Measurements from ENCODE around the gene ATRN.
"Not testable (repeated sequence)": the region's sequence is repeated elsewhere in the genome, so short reads cannot be mapped to it uniquely, and the experiment has no call there.

The ATRN gene

DNA sequence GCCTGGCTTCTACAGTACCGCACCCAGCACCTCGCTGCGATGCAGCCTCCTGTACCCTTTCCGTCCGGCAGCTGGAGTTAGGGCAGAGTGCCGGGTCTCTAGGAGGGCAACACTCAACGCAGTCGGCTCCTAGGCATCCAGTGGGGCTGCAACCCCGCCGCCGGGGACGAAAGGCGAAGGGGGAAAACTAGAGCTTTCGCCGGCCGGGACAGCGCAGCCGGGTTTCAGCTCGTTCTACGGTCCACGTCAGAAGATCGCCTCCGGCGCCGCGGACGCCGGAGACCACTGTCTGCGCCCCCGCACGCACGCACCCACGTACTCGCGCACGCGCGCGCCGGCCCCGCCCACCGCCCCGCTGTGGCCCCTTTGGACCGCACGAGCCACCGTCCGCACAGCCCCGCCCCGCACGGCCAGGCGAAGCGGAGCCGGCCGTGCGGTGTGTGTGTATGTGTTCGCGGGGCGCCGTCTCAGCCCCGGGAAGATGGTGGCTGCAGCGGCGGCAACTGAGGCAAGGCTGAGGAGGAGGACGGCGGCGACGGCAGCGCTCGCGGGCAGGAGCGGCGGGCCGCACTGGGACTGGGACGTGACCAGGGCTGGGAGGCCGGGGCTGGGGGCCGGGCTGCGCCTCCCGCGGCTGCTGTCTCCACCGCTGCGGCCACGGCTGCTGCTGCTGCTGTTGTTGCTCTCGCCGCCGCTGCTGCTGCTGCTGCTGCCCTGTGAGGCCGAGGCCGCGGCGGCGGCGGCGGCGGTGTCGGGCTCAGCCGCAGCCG lies at the start of gene ATRN:
Gene ATRN (plus strand): TSS at position 392 of the 770 bp plus-strand sequence. CDS start 90 bp downstream, at position 482.
- peak; percentile 77 for DNase-seq

DNA sequence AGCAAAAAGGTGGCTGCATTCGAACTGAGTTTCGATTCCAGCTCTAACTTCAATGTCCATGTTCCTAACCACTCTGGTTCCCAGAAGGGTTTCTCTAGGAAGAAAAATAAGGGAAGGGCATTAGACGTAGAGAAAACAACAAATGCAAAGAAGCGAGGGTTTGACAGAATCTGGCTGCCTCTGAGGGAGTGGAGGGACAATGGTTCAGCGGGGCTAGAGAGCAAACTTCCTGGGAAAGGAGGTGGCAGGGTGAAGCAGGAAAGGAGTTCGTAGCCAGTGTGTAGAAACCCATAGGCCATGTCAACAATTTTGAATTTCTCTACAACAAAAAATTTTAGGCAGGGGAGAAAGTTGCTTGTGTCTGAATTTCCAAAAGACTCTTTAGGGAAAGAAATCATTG lies 48.8 kb upstream of the ATRN start:
- DNase-seq, result no peak

DNA sequence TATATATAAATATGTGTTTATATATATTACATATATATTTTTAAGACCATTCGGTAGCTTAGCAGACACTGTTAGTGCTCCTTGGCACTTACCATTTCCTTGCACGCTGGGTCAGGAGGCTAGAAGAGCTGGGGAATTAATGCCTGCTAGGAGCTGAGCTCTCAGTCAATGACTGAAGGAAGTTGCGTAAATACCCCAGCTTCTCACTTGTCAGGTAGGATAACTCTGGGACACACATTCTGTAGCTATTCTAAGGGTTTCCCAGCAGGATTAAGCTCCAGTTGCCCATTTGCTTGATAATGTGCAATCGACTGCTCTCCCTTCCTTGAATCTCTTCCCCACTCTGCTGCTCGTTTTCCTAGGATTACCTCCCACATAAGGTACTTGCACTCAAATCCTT lies 47.7 kb upstream of the ATRN start:
- DNase-seq, result no peak

DNA sequence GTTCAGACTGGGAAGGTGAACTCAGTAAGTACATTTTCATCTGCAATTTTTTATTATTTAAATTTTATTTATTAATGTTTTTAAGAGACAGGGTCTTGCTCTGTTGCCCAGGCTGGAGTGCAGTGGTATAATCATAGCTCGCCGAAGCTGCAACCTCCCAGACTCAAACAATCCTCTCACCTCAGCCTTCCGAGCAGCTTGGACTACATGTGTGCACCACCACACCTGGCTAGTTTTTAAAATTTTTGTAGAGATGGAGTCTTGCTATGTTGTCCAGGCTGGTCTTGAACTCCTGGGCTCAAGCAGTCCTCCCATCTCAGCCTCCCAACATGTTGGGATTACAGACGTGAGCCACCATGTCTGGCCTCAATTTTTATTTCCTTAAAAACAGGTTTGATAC lies 44.1 kb upstream of the ATRN start:
- not testable (repeated sequence) for DNase-seq

DNA sequence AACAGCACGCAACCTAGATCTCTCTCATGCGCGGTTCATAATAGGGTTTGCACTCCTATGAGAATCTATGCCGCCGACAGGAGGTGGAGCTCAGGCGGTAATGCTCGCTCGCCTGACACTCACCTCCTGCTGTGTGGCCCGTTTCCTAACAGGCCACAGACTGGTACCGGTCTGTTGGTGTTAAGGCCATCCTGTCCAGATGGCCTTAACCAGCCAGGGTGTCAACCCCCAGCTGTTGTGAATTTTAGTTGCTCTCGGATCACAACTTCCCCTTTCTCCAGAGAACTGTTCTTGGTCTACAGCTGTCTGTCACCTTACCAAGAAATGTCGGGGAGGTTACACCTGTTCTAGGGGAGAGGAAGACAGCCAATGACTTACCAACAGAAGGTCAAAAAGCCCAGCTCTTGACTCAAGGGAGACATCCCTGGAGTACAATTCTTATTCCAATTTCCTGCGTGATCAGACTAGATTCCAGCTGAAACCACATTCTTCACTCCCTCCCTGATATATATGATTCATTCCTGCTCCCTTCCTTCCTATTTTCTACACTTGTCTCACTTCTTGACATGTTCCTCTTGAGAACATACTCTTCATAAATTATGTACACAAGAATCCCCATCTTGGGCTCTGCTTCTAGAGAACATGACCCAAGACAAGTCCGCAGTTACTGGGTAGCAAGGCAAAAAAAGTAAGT lies 40.3 kb upstream of the ATRN start:
- DNase-seq, result no peak

DNA sequence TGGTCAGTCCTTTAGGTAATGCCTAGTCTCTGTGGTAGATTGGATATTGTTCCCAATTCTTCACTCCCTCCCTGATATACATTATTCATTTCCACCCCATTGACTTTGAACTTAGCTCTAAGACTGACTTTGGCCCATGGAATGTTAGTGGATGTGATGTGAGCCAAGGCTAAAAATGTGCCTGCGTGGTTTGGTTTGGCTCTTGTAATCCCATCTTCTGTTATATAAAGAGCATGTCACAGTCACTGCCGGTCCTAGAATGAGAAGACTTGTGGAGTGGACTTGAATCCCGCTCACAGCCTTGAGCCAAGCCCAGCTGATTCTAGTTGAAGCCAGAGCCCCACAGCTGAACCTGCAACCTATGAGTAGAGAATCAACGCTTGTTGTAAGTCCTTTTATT lies 39.7 kb upstream of the ATRN start:
- no peak for DNase-seq

DNA sequence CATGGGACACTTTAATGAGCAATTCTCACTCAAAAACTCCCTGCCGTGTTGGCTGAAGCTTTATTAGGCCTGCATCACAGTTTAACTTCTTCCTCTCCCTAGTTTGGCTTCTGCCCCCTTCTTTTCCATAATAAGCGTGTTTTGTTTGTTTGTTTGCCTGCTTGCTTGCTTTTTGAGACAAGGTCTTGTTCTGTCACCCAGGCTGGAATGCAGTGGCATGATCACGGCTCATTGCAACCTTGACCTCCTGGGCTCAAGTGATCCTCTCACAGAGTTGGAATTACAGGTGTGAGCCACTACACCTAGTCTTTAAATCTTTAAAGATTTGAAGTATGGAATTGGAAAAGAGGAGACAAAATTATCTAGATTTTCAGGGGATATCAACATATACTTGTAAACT lies 38.0 kb upstream of the ATRN start:
- DNase-seq, result no peak

DNA sequence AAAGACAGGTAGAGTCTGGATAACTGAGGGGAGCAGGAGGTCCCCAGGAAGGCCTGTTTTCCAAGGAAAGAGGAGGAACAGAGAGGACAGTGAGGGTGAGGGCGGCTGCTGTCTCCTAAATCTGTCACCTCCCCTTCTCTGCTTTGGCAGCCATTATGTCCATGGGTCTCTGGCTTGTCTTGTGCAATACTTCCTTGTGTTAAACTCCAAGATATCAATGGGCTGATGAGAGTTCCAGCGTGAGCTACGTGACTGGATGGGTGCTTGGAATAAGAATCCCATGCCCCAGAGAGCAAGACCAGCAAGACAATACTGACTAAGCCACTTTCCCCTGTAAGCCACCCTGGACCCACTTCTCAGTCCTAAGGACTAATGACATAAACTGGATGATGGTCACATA lies 37.1 kb upstream of the ATRN start:
- no peak for DNase-seq

DNA sequence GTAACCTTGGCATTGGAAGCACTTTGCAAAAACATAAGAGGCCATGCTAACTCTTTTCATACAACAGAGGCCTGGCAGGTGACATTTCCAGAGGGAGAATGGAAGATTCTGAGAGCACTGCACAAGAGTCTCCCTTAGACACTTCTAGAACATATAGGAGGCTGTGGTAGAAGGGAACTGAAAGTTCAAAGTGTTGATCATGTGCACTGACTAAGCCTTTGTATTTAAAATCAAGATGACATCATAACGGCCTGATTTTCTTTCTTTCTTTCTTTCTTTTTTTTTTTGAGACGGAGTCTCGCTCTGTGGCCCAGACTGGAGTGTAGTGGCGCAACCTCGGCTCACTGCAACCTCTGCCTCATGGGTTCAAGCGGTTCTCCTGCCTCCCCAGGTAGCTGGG lies 36.6 kb upstream of the ATRN start:
- no peak for DNase-seq

DNA sequence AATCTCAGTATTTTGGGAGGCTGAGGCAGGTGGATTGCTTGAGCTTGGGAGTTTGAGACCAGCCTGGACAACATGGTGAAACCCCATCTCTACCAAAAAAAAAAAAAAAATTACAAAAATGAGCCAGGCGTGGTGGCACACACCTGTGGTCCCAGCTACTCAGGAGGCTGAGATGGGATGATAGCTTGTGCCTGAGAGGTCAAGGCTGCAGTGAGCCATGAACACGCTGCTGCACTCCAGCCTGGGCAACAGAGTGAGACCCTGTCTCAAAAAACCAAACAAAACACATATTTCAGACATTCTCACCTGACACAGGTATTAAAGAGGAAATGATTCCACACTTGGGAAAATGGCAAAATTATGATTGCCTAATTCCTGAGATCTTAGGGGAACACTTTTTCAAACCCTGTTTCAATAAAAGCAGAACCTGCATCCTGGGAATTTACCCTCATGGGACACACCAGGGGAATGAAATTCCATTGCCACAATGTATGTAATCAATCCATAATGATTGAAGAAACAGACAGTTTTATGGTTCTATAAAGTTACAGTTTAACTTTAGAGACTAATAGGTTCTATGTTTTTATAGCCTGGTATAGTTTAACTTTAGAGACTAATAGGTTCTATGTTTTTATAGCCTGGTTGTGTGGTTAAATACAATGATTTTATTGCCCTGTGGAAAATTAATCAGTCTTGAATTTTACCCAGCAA lies 33.8 kb upstream of the ATRN start:
- no peak for DNase-seq

DNA sequence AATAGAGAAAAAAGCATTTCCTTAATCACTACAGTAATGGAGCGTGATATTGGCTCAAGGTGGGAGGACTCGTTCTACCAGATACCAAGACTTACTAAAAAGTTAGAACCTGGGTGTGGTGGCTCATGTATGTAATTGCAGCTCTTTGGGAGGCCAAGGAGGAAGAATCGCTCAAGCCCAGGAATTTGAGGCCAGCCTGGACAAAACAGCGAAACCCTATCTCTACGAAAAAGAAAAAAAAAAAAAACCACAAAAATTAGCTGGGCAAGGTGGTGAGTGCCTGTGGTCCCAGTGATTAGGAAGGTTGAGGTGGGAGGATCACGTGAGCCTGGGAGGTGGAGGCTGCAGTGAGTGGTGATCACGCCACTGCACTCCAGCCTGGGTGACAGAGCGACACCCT lies 24.0 kb upstream of the ATRN start:
- DNase-seq, result no peak

DNA sequence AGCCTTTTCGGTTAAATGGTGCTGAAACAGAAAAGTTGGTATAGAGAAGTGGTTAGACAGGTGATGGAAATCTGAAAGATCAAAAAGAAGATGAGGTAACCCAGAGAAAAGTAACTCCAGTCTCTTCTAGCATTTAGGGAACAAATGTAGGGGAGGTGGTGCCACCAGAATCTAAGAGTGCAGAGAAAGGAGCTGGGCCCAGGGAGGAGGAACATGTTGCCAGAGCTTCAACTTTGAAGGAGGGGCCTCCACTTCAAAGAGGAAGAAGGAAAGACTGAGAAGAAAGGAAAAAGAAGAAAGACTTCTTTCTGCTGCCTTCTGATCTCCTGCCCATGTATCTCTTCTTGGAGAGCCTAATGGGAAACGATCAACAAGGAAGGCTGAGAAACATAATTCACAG lies 23.5 kb upstream of the ATRN start:
- no peak for DNase-seq

DNA sequence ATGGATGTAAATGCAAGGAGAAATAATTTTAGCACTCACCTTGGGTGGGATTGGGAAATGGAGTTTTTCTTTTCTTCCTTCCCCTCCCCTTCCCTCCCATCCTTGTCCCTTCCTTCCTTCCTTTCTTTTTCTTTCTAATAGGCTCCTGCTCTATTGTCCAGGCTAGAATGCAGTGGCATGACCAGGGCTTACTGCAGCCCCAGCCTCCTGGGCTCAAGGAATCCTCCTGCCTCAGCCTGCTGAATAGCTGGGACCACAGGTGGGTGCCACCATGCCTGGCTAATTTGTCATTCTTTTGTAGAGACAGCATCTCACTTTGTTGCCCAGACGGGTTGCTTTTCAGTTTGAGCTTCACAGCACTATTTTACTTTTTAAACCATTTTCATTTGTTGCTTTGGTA lies 21.5 kb upstream of the ATRN start:
- DNase-seq, result no peak

DNA sequence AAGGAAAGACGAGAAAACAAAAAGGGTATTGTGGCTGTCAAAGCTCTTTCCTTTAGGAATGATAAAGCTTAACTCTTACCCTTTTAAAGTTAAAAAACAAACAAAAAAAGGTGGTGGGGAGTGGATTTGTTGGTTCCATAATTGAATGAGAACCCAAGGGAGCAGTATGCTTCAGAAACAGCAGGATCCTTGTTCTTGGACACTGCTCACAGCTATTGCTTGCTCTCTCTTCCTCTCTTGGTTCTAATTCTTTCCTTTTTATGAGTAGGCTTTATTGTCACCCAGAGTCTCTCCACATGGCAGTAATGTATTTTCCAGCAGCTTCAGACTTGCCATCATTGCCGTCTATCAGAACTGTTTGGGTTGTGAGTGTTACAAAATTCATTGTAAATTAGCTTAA lies 18.7 kb upstream of the ATRN start:
- DNase-seq, result no peak

DNA sequence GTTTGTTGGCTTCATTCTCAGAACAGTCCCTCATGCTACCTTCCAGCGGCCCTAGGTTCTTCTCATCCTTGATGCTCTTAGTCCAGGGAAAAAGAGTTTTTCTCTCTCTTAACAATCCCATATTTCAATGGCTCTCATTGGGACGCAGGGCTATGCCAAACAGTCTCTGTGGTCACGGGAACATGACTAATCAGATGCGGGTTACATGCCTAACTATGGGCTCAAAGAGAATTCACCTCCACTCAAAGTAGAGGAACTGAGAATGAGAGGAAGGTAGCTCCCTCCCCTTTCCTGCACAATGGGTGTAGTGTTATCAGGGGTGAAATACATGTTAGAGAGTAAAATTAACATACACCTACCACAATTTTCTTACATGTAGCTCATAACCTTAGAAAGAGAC lies 18.1 kb upstream of the ATRN start:
- DNase-seq, result no peak

DNA sequence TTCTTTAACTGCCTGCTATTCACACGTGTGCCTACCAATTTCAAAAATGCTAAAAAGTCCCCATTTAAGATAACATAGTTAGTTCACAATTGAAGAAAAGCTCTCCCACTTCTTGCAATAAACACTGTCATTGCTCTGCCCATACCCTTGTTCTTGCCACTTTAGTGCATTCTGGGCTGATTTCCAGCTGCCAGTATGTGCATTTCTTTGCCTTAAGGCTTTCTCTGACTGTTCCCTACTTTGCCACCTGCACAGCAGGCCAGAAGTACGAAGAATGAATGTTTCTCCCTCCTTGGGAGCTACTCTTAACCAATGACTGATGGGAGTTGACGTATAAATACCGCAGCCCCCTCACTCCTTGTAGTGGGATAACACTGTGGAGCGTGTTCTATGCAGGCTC lies 16.0 kb upstream of the ATRN start:
- no peak for DNase-seq

DNA sequence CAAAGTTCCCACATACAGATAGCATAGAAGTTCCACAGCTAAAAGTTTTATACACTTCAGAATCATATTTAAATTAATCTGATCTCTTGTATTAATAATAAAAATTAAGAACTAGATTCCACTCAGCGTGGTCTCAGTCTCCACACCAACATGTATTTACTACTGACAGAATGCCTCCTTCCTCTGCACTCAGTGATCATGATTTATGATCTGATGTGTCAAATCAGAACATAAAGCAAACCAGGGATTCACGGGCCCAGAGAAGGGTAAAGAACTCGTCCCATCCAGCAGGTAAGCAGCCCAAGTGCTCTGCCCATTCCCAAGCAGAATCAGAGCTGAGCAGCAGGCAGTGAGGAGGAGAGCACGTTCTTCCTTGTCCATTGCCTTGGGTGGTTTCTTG lies 14.2 kb upstream of the ATRN start:
- DNase-seq, result no peak

DNA sequence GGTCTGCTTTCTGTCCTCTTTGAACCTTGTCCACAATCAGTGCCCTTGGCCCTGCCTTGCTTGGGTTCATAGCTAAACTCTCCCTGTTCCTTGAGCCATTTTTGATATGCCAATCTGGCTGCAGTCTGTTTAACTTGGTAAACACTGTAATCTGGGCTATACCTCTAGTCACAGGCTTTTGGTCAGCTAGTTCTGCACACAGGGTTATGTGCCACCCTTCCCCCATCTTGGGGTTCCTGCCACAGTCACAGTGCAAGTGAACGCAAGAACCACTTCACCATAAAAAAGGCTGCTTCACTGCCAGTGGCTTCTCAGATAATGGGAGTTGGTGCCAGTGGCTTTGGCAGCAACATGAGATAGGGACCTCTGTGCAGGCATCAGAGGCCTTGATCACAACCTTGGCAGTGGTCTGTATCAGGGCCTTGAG lies 10.9 kb upstream of the ATRN start:
- no peak for DNase-seq

DNA sequence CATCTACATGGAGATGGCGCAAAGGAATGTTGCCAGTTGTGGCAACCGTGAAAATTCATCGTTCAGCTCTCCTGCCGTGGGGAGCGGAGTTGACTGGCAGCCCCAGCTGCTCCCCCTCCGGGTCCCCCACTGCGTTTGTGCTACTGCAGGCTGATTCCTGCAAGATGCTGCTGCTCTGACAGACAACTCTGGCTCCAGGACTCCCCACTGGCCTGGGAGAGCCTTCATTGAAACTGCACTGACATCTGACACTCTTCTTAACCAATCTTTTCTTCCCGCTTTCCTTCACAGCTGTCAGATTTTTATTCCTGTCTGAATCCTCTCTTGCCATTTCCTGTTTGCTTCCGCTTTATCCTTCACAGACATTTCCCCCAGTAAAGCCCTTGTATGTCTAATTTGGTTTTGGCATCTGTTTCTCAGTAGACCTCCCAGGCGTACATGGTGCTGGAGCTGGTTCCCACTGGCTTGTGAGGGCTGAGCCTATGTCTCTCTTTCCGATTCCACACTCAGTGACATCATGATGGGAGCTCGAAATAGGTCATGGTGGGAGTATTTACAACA lies 9.5 kb upstream of the ATRN start:
- DNase-seq, result no peak

DNA sequence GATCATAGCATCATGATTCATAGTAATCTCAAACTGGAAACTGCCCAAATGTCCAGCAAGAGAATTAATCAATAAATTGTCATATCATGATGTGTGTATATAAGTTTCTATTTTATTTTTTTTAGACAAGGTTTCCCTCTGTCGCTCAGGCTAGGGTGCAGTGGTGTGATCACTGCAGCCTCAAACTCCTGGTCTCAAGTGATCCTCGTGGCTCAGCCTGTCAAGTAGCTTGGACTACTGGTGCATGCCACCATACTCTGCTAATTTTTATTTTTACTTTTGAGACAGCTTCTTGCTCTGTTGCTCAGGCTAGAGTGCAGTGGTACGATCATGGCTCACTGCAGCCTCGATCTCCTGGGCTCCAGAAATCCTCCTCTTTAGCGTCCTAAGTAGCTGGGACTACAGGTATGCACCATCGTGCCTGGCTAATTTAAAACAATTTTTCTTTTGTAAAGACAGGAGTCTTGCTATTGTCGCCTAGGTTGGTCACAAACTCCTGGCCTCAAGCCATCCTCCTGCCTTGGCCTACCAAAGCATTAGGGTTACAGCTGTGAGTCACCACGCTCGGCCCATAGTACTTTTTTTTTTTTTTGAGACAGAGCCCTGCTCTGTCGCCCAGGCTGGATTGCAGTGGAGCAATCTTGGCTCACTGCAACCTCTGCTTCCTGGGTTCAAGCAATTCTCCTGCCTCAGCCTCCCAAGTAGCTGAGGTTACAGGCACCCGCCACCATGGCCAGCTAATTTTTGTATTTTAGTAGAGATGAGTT lies 8.7 kb upstream of the ATRN start:
- no peak for DNase-seq

DNA sequence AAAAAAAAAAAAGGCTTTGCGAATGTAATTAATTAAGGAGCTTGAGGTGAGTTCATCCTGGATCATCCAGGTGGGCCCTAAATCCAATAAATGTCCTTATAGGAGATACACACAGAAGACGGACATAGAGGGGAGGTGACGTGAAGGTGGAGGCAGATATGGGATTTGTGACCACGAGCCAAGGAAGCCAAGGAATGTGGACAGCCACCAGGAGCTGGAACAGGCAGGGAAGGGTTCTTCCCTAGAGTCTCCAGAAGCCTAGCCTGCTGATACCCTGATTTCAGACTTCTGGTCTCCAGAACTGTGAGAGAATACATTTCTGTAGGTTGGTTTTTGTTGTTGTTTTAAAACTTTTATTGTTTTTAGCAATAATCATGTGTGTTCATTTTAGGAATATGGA lies 6.7 kb upstream of the ATRN start:
- DNase-seq, result no peak

DNA sequence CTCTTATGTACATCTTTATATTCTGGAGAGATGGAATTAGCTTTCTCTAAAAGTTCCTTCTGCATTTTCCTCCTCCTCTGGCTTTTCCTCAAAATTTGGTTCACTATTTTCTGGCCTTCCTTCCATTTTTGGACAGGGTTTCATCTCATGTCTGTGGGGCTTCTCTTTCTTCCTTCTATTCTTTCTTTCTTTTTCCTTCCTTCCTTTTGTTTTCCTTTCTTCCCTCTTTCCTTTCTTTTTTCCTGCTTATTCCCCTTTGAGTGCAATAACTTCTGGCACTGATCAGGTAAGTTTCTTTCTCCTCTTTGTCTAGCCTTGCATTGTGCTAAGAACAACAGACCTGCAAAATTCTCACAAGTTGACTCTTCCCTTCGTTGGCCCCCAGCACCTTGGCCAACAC lies 5.5 kb upstream of the ATRN start:
- DNase-seq, result no peak

DNA sequence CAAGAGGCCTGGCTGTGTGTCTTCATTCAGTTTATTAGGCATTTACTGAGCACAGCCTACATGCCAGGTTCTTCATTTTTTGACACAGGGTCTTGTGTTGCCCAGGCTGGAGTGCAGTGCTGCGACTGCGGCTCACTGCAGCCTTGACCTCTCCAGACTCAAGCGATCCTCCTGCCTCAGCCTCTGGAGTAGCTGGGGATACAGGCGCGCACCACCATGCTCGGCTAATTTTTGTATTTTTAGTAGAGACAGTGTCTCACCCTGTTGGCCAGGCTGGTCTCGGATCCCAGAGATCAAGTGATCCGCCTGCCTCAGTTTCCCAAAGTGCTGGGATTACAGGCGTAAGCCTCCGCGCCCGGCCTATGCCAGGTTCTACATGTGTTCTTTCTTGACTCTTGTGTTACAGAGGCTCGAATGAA lies 601 bp upstream of the ATRN start:
- no peak for DNase-seq
